H1 (cell line): Measurements from ENCODE around the gene APP. TPM values are rescaled to one million over a fixed set of nuclear protein-coding genes. Genes with fewer than 3 reads are reported as not detected.

Source experiments
- CTCF ChIA-PET: fragments of 300-600 bp; sonication (Branson Sonifier 250); formaldehyde crosslinking; loops from one replicate; lab custom pipeline; 2021; ENCODE audit not compliant: partially characterized antibody; lab: Charles Lee
- POLR2A ChIA-PET: fragments of 300-600 bp; sonication (Branson Sonifier 250); formaldehyde crosslinking; loops from one replicate; lab custom pipeline; 2021; ENCODE audit warnings: inconsistent platforms; ENCODE audit not compliant: partially characterized antibody; lab: Charles Lee
- DNase-seq, 2 experiments: peaks; one replicate each; pipeline versions ENCODE4 v3.0.0 to v3.0.0-alpha.2; 2010 to 2022; ENCODE audit warnings: low spot score in 2 of 2, low read depth in 1 of 2, mixed read lengths in 1 of 2
- FAIRE-seq: peaks from 2 replicates; lab custom pipeline; 2011; peaks lifted over from hg19 to GRCh38; lab: Jason Lieb, UNC
- H2AFZ ChIP-seq: 2 replicates; pipeline ENCODE4 v1.8.1; 2012; ENCODE audit warnings: low read length, inconsistent platforms
- H2AK5ac ChIP-seq: 2 replicates; pipeline ENCODE4 v1.6.1; 2013; ENCODE audit warnings: low read depth, low read length
- H2BK120ac ChIP-seq: replicated peaks from 2 replicates; pipeline ENCODE3; 2013; ENCODE audit warnings: low read depth, low read length, inconsistent platforms
- H2BK12ac ChIP-seq: 2 replicates; pipeline ENCODE4 v1.6.1; 2013; ENCODE audit warnings: low read depth, low read length
- H2BK15ac ChIP-seq: 2 replicates; pipeline ENCODE4 v1.6.1; 2013; ENCODE audit warnings: low read length
- H2BK20ac ChIP-seq: 2 replicates; pipeline ENCODE4 v1.6.1; 2013; ENCODE audit warnings: low read length
- H2BK5ac ChIP-seq: 2 replicates; pipeline ENCODE4 v1.6.1; 2013; ENCODE audit warnings: low read depth, low read length
- H3K14ac ChIP-seq: 2 replicates; pipeline ENCODE4 v1.6.1; 2013; ENCODE audit warnings: inconsistent platforms; ENCODE audit not compliant: insufficient read length
- H3K18ac ChIP-seq: 2 replicates; pipeline ENCODE4 v1.6.1; 2013; ENCODE audit warnings: low read length; ENCODE audit errors: extremely low read depth
- H3K23ac ChIP-seq: 2 replicates; pipeline ENCODE4 v1.6.1; 2013; ENCODE audit warnings: inconsistent platforms; ENCODE audit not compliant: insufficient read length
- H3K23me2 ChIP-seq: 2 replicates; pipeline ENCODE4 v1.6.1; 2013; ENCODE audit warnings: low read depth, low read length
- H3K27ac ChIP-seq: 2 replicates; pipeline ENCODE4 v1.6.1; 2011; ENCODE audit warnings: low read depth, low read length, inconsistent platforms
- H3K27me3 ChIP-seq, 4 experiments: replicated peaks in 1 of 4; 1 replicate in 1 of 4; 2 replicates in 3 of 4; pipeline versions ENCODE4 v1.6.1 to v1.8.1; 2011 to 2013; ENCODE audit warnings: low read length in 3 of 4, mild to moderate bottlenecking in 3 of 4, inconsistent platforms in 2 of 4, mixed read lengths in 2 of 4, moderate library complexity in 1 of 4; ENCODE audit not compliant: control insufficient read depth in 3 of 4, insufficient read depth in 3 of 4; ENCODE audit errors: extremely low read depth in 1 of 4
- H3K36me3 ChIP-seq, 4 experiments: 2 replicates each; pipeline versions ENCODE4 v1.6.1 to v1.8.1; 2011 to 2013; ENCODE audit warnings: mild to moderate bottlenecking in 4 of 4, low read length in 3 of 4, moderate library complexity in 2 of 4, control low read depth in 1 of 4, inconsistent platforms in 1 of 4; ENCODE audit not compliant: insufficient read depth in 4 of 4, control insufficient read depth in 2 of 4
- H3K4ac ChIP-seq: replicated peaks from 2 replicates; pipeline ENCODE3; 2013; ENCODE audit warnings: low read length, low read depth, mixed read lengths, inconsistent platforms; ENCODE audit not compliant: insufficient read length
- H3K4me1 ChIP-seq, 4 experiments: replicated peaks in 1 of 4; 1 replicate in 1 of 4; 2 replicates in 3 of 4; pipeline versions ENCODE4 v1.6.1 to v1.8.1; 2011 to 2013; ENCODE audit warnings: low read length in 3 of 4, inconsistent platforms in 2 of 4, mixed read lengths in 1 of 4; ENCODE audit not compliant: insufficient read depth in 4 of 4, control insufficient read depth in 3 of 4
- H3K4me2 ChIP-seq, 2 experiments: 2 replicates each; pipeline versions ENCODE4 v1.6.1 to v1.8.1; 2011 to 2013; ENCODE audit warnings: low read depth in 2 of 2, low read length in 2 of 2, control low read depth in 1 of 2, inconsistent platforms in 1 of 2, mild to moderate bottlenecking in 1 of 2; ENCODE audit not compliant: insufficient read depth in 1 of 2
- H3K4me3 ChIP-seq, 4 experiments: fragments of 200-600, 300-600 bp in 1 of 4; sonication (generic), shearing (Covaris generic), sonication (Bioruptor Twin) in 1 of 4; 2 replicates each; pipeline versions ENCODE4 v1.5.1 to v1.8.1; 2011 to 2016; ENCODE audit warnings: low read length in 4 of 4, low read depth in 3 of 4, control low read depth in 2 of 4, inconsistent platforms in 2 of 4, mild to moderate bottlenecking in 2 of 4, mixed read lengths in 1 of 4, moderate library complexity in 1 of 4; ENCODE audit not compliant: insufficient read depth in 2 of 4; ENCODE audit errors: extremely low read depth in 1 of 4
- H3K56ac ChIP-seq: replicated peaks from 2 replicates; pipeline ENCODE3; 2013; ENCODE audit warnings: low read depth, mild to moderate bottlenecking, mixed read lengths, low read length, inconsistent platforms; ENCODE audit not compliant: insufficient read length
- H3K79me1 ChIP-seq: 2 replicates; pipeline ENCODE4 v1.6.1; 2013; ENCODE audit warnings: low read depth, low read length, control low read depth
- H3K79me2 ChIP-seq, 2 experiments: 2 replicates each; pipeline versions ENCODE4 v1.6.1 to v1.8.1; 2012 to 2013; ENCODE audit warnings: low read length in 2 of 2, mild to moderate bottlenecking in 2 of 2, inconsistent platforms in 1 of 2; ENCODE audit not compliant: insufficient read depth in 2 of 2, control insufficient read depth in 1 of 2
- H3K9ac ChIP-seq, 4 experiments: replicated peaks in 1 of 4; 1 replicate in 1 of 4; 2 replicates in 3 of 4; pipeline versions ENCODE4 v1.6.1 to v1.8.1; 2011 to 2013; ENCODE audit warnings: low read depth in 3 of 4, low read length in 3 of 4, control low read depth in 2 of 4, mild to moderate bottlenecking in 2 of 4, moderate library complexity in 2 of 4, inconsistent platforms in 1 of 4; ENCODE audit errors: extremely low read depth in 1 of 4
- H3K9me3 ChIP-seq, 2 experiments: 2 replicates each; pipeline versions ENCODE4 v1.6.1 to v1.8.1; 2012 to 2013; ENCODE audit warnings: mild to moderate bottlenecking in 2 of 2, moderate library complexity in 2 of 2, control low read depth in 1 of 2, inconsistent platforms in 1 of 2, low read depth in 1 of 2, low read length in 1 of 2, mixed read lengths in 1 of 2; ENCODE audit not compliant: insufficient read depth in 2 of 2
- H4K20me1 ChIP-seq, 2 experiments: replicated peaks in 1 of 2; 2 replicates each; pipeline versions ENCODE3 to v1.8.1; 2011 to 2013; ENCODE audit warnings: inconsistent platforms in 2 of 2, low read length in 2 of 2, mild to moderate bottlenecking in 1 of 2; ENCODE audit not compliant: insufficient read depth in 2 of 2, control insufficient read depth in 1 of 2
- H4K5ac ChIP-seq: 2 replicates; pipeline ENCODE4 v1.6.1; 2013; ENCODE audit warnings: low read length, low read depth, mixed read lengths, inconsistent platforms; ENCODE audit not compliant: insufficient read length
- H4K8ac ChIP-seq: 2 replicates; pipeline ENCODE4 v1.8.0; 2013; ENCODE audit warnings: mild to moderate bottlenecking, moderate library complexity, low read length, inconsistent platforms; ENCODE audit not compliant: insufficient read depth; ENCODE audit errors: extremely low read depth
- H4K91ac ChIP-seq: replicated peaks from 2 replicates; pipeline ENCODE3; 2013; ENCODE audit warnings: low read length, mixed read lengths, inconsistent platforms; ENCODE audit not compliant: insufficient read length
- BACH1 ChIP-seq: IDR thresholded peaks from 2 replicates; pipeline ENCODE4 v1.6.1; 2012; ENCODE audit warnings: low read length, improper control_type of control experiment
- CBX5 ChIP-seq: fragments of 300-800, 300-1000 bp; sonication (generic); IDR thresholded peaks from 2 replicates; pipeline ENCODE4 v1.7.1; 2016; ENCODE audit warnings: antibody characterized with exemption, low read length, low read depth
- CEBPB ChIP-seq: IDR thresholded peaks from 2 replicates; pipeline ENCODE4 v1.6.1; 2012; ENCODE audit warnings: low read depth, low read length
- CREB1 ChIP-seq: IDR thresholded peaks from 2 replicates; pipeline ENCODE4 v1.6.1; 2012; ENCODE audit warnings: inconsistent platforms
- HDAC2 ChIP-seq, 2 experiments: fragments of 300-600 bp in 1 of 2; sonication (generic) in 1 of 2; IDR thresholded peaks; 2 replicates each; pipeline ENCODE4 v1.6.1; 2011 to 2012; ENCODE audit warnings: low read depth in 2 of 2, low read length in 2 of 2, mild to moderate bottlenecking in 2 of 2, moderate library complexity in 2 of 2, borderline replicate concordance in 1 of 2, inconsistent platforms in 1 of 2
- JUN ChIP-seq: IDR thresholded peaks from 2 replicates; pipeline ENCODE4 v1.6.1; 2011; ENCODE audit warnings: low read depth, mild to moderate bottlenecking, improper control_type of control experiment, low read length
- MAFK ChIP-seq: IDR thresholded peaks from 2 replicates; pipeline ENCODE4 v1.6.1; 2012; ENCODE audit warnings: low read depth, mild to moderate bottlenecking, improper control_type of control experiment, low read length
- POLR2AphosphoS5 ChIP-seq: IDR thresholded peaks from 2 replicates; pipeline ENCODE4 v1.6.1; 2011; ENCODE audit warnings: low read depth, low read length
- POU5F1 ChIP-seq: IDR thresholded peaks from 2 replicates; pipeline ENCODE4 v1.6.1; 2011; ENCODE audit warnings: low read depth, mild to moderate bottlenecking, low read length, moderate library complexity
- RAD21 ChIP-seq, 2 experiments: IDR thresholded peaks in 1 of 2; conservative IDR thresholded peaks in 1 of 2; 2 replicates each; pipeline ENCODE4 v1.6.1; 2011; ENCODE audit warnings: low read depth in 2 of 2, low read length in 2 of 2, improper control_type of control experiment in 1 of 2, inconsistent platforms in 1 of 2, mild to moderate bottlenecking in 1 of 2, moderate library complexity in 1 of 2
- RNF2 ChIP-seq: fragments of 200-900, 300-1000 bp; sonication (generic); IDR thresholded peaks from 2 replicates; pipeline ENCODE4 v1.7.1; 2016; ENCODE audit warnings: borderline replicate concordance, low read depth, mild to moderate bottlenecking, antibody characterized with exemption, low read length; ENCODE audit not compliant: poor library complexity, severe bottlenecking; ENCODE audit errors: missing control alignments
- SAP30 ChIP-seq: fragments of 300-600 bp; sonication (generic); IDR thresholded peaks from 2 replicates; pipeline ENCODE4 v1.7.1; 2012; ENCODE audit warnings: low read length, moderate library complexity, mild to moderate bottlenecking, inconsistent platforms; ENCODE audit not compliant: insufficient read depth, insufficient replicate concordance
- SRF ChIP-seq: IDR thresholded peaks from 2 replicates; pipeline ENCODE4 v1.6.1; 2011; ENCODE audit warnings: mild to moderate bottlenecking, low read depth, low read length, moderate library complexity
- TAF1 ChIP-seq: IDR thresholded peaks from 2 replicates; pipeline ENCODE4 v1.6.1; 2011; ENCODE audit warnings: mild to moderate bottlenecking, low read depth, low read length
- TEAD4 ChIP-seq: IDR thresholded peaks from 2 replicates; pipeline ENCODE4 v1.6.1; 2012; ENCODE audit warnings: low read depth, low read length, inconsistent platforms, mixed read lengths
- WGBS, 2 experiments: shearing (Covaris generic) in 1 of 2; methylation state at CpG; one replicate each; pipeline versions ENCODE4 v1.1.6 to v1.1.7; 2013 to 2015; ENCODE audit warnings: low lambda C conversion rate in 2 of 2, mixed read lengths in 2 of 2, inconsistent platforms in 1 of 2, low coverage in 1 of 2, missing lambda C conversion rate in 1 of 2; ENCODE audit not compliant: insufficient replicate concordance in 2 of 2, insufficient coverage in 1 of 2, insufficient read length in 1 of 2; ENCODE audit errors: extremely low coverage in 1 of 2, missing lambda C conversion rate in 1 of 2; 5-methylcytosine and 5-hydroxymethylcytosine counted together
- polyA plus RNA-seq, 7 experiments: library from polyadenylated mRNA; depleted of rRNA in 3 of 7; stranded (reverse) in 5 of 7; unstranded in 2 of 7; fragments of >200 nt in 5 of 7; fragments of 200-250 nt in 2 of 7; gene quantifications; 1 replicate in 5 of 7; 2 replicates in 1 of 7; 4 replicates in 1 of 7; pipeline versions ENCODE4 v1.2.1 to v1.2.3, GENCODE V29; 2011 to 2013; ENCODE audit warnings: missing spikeins in 2 of 7, mixed read lengths in 2 of 7
- total RNA-seq: library from RNA; stranded (reverse); fragmentation: NEBNext Ultra II Directional; extraction: Animal tissue kit (Norgen Biotek cat#: 25700); gene quantifications from 2 replicates; pipeline ENCODE4 v1.2.1, GENCODE V29; 2021

The APP gene
- total and polyA plus RNA-seq, 2 of the 8 experiments (the other 6 are each of a cell fraction or from before 2014, with no cell fraction given) = 375 to 551 TPM

GRCh38 chr21:25834381-25834780, 336.2 kb downstream of the APP start:
- no peaks in the 10 kb centered on the region for H3K23me2 ChIP-seq
- POLR2A ChIA-PET = no interaction called here
- H3K79me2 ChIP-seq = no peaks in the 10 kb centered on the region
- H3K23ac ChIP-seq = no peak overlapping the region
- H4K20me1 ChIP-seq = no peaks in the 10 kb centered on the region
- H3K56ac ChIP-seq = no peak overlapping the region
- H3K4me2 ChIP-seq = no peak overlapping the region
- H2AK5ac ChIP-seq = no peak overlapping the region
- H3K9ac ChIP-seq = no peak overlapping the region
- no peak overlapping the region for H2BK15ac ChIP-seq
- H3K4ac ChIP-seq = no peak overlapping the region
- no peak overlapping the region for H3K14ac ChIP-seq
- H2BK20ac ChIP-seq = no peak overlapping the region
- peaks cover 0 to 1% (median 0%) of the 10 kb centered on the region in 4 experiments; a peak in 1 of 7 replicates for H3K27me3 ChIP-seq
- H3K18ac ChIP-seq = no peak overlapping the region
- H3K4me1 ChIP-seq = no peaks in the 10 kb centered on the region
- CTCF ChIA-PET = no interaction called here
- no peak overlapping the region for H2BK12ac ChIP-seq
- no peak overlapping the region for H2AFZ ChIP-seq
- no peak for FAIRE-seq
- no peak overlapping the region for H4K91ac ChIP-seq
- H3K9me3 ChIP-seq = no peaks in the 10 kb centered on the region; a peak in 1 of 4 replicates
- H4K5ac ChIP-seq = no peak overlapping the region
- H3K4me3 ChIP-seq = no peak overlapping the region
- TF ChIP-seq SRF (no peak), JUN (no peak), MAFK (no peak), SAP30 (no peak), BACH1 (no peak), TEAD4 (no peak), CREB1 (no peak), CEBPB (no peak), HDAC2 (IDR thresholded peaks at IDR 0.05; ENCODE audit: borderline replicate concordance in 1 of 2, low read depth in 2 of 2, low read length in 2 of 2) (no peak), RNF2 (no peak), RAD21 (IDR thresholded peaks at IDR 0.05 in 1 of 2, conservative IDR thresholded peaks at IDR 0.05 in 1 of 2; ENCODE audit: low read depth in 2 of 2, low read length in 2 of 2) (no peak), TAF1 (no peak), POU5F1 (no peak), CBX5 (no peak), POLR2AphosphoS5 (no peak)
- H3K27ac ChIP-seq = no peak overlapping the region
- no peaks in the 10 kb centered on the region for H3K79me1 ChIP-seq
- no peak overlapping the region for H2BK120ac ChIP-seq
- H3K36me3 ChIP-seq = no peaks in the 10 kb centered on the region
- WGBS, 2 experiments = 89% methylated on average over 3 of the region's 3 CpGs; no CpG with 5 or more reads in 1 of the 2 experiments
- H2BK5ac ChIP-seq = no peak overlapping the region
- no peak overlapping the region for H4K8ac ChIP-seq
- DNase-seq = no peak
